ENCODE data around the gene NOTCH2NLA.
"Not testable (repeated sequence)": the region's sequence is repeated elsewhere in the genome, so short reads cannot be mapped to it uniquely, and the experiment has no call there.

- not testable (repeated sequence) for TF ChIP-seq CTCF (IDR thresholded peaks at IDR 0.05; ENCODE audit: insufficient read depth, low read depth, low read length); EZH2 (IDR thresholded peaks at IDR 0.05; ENCODE audit: insufficient read depth, low read length)
These were observed 48.3 kb upstream of the NOTCH2NLA start for GRCh38 chr1:146277087-146277486.
